Fibroblast of lung (primary cell): ENCODE measurements around the gene TAF10. TPM values are rescaled to one million over a fixed set of nuclear protein-coding genes. Genes with fewer than 3 reads are reported as not detected.

ENCODE experiments used
- DNase-seq, 2 donors: peaks; one replicate each; pipeline versions ENCODE4 v3.0.0 to v3.0.0-alpha.2; 2010; ENCODE audit warnings: low read depth in 2 of 2
- H2AFZ ChIP-seq: 2 replicates; pipeline ENCODE4 v1.5.1; 2012; ENCODE audit warnings: low read length, control low read depth, inconsistent platforms
- H3K27ac ChIP-seq: 2 replicates; pipeline ENCODE4 v1.5.1; 2011; ENCODE audit warnings: low read length, control low read depth; ENCODE audit not compliant: insufficient read depth
- H3K27me3 ChIP-seq: 2 replicates; pipeline ENCODE4 v1.5.1; 2011; ENCODE audit warnings: mild to moderate bottlenecking, low read length; ENCODE audit not compliant: control insufficient read depth, insufficient read depth
- H3K36me3 ChIP-seq: 2 replicates; pipeline ENCODE4 v1.5.1; 2011; ENCODE audit warnings: low read length; ENCODE audit not compliant: control insufficient read depth, insufficient read depth
- H3K4me1 ChIP-seq: 2 replicates; pipeline ENCODE4 v1.5.1; 2011; ENCODE audit warnings: low read length; ENCODE audit not compliant: control insufficient read depth, insufficient read depth; ENCODE audit errors: extremely low read depth
- H3K4me2 ChIP-seq: 2 replicates; pipeline ENCODE4 v1.5.1; 2011; ENCODE audit warnings: low read length, control low read depth; ENCODE audit not compliant: insufficient read depth; ENCODE audit errors: extremely low read depth
- H3K4me3 ChIP-seq, 4 experiments: fragments of 200-600 bp in 1 of 4; sonication (generic) in 1 of 4; replicated peaks in 1 of 4; 2 replicates each; pipeline ENCODE4 v1.5.1; 2011 to 2016; ENCODE audit warnings: low read length in 4 of 4, low read depth in 3 of 4, mild to moderate bottlenecking in 3 of 4, control low read depth in 2 of 4, inconsistent platforms in 1 of 4, mixed read lengths in 1 of 4; ENCODE audit not compliant: insufficient read depth in 1 of 4; ENCODE audit errors: control extremely low read depth in 1 of 4
- H3K79me2 ChIP-seq: 2 replicates; pipeline ENCODE4 v1.5.1; 2012; ENCODE audit warnings: mild to moderate bottlenecking, low read length, inconsistent platforms; ENCODE audit not compliant: control insufficient read depth, insufficient read depth
- H3K9ac ChIP-seq: 2 replicates; pipeline ENCODE4 v1.5.1; 2011; ENCODE audit warnings: mild to moderate bottlenecking, low read length, control low read depth; ENCODE audit not compliant: insufficient read depth
- H3K9me3 ChIP-seq: 2 replicates; pipeline ENCODE4 v1.5.1; 2012; ENCODE audit warnings: low read depth, low read length; ENCODE audit not compliant: control insufficient read depth, insufficient read depth
- H4K20me1 ChIP-seq: 2 replicates; pipeline ENCODE4 v1.5.1; 2011; ENCODE audit warnings: low read length; ENCODE audit not compliant: control insufficient read depth, insufficient read depth; ENCODE audit errors: extremely low read depth
- EZH2 ChIP-seq: IDR thresholded peaks from 2 replicates; pipeline ENCODE4 v1.5.1; 2012; ENCODE audit warnings: low read length, control low read depth, mild to moderate bottlenecking; ENCODE audit errors: missing control alignments
- polyA plus RNA-seq, 2 donors: library from polyadenylated mRNA; depleted of rRNA in 1 of 2; stranded (reverse) in 1 of 2; unstranded in 1 of 2; fragments of >200 nt; gene quantifications; 2 replicates each; pipeline ENCODE4 v1.2.1, GENCODE V29; 2011 to 2012; ENCODE audit warnings: missing spikeins in 1 of 2
- total RNA-seq: library from RNA; depleted of rRNA; stranded (reverse); fragments of >200 nt; gene quantifications from 2 replicates; pipeline ENCODE4 v1.2.1, GENCODE V29; 2014
- TF ChIP-seq, protein P1 (sequence below), 2 donors: IDR thresholded peaks in 1 of 2; conservative IDR thresholded peaks in 1 of 2; 1 replicate in 1 of 2; 2 replicates in 1 of 2; pipeline ENCODE4 v1.5.1; 2011 to 2012; ENCODE audit warnings: low read length in 2 of 2, control low read depth in 1 of 2, inconsistent platforms in 1 of 2, low read depth in 1 of 2, mild to moderate bottlenecking in 1 of 2

TAF10 gene
- total and polyA plus RNA-seq, 2 donors (not counting 1 experiment from before 2014, with no cell fraction given) = 77.8 to 142 TPM

DNA sequence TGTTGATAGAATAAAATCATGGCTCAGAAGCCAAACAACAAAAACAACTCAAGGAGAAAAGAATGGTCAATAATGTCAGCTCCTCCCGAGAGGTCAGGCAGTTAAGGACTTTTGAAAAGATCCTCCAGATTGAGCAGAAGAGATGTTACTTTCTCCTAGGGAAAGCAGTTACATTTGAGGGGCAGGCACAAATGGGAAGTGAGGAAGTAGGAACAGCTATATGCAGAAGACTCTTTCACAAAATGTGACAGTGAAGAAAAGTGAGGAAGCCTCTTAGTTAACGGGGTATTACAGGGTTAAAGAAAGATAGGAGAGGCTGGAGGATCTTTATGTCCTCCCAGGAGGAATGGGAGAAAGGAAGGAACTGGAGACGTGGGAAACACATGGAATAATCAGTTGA is 40.2 kb upstream of the TAF10 start:
- H3K4me3 ChIP-seq = no peak overlapping the region
- no peak overlapping the region for H2AFZ ChIP-seq
- H3K36me3 ChIP-seq = no peaks in the 10 kb centered on the region
- TF ChIP-seq EZH2 = no peak
- TF ChIP-seq, protein P1, sequence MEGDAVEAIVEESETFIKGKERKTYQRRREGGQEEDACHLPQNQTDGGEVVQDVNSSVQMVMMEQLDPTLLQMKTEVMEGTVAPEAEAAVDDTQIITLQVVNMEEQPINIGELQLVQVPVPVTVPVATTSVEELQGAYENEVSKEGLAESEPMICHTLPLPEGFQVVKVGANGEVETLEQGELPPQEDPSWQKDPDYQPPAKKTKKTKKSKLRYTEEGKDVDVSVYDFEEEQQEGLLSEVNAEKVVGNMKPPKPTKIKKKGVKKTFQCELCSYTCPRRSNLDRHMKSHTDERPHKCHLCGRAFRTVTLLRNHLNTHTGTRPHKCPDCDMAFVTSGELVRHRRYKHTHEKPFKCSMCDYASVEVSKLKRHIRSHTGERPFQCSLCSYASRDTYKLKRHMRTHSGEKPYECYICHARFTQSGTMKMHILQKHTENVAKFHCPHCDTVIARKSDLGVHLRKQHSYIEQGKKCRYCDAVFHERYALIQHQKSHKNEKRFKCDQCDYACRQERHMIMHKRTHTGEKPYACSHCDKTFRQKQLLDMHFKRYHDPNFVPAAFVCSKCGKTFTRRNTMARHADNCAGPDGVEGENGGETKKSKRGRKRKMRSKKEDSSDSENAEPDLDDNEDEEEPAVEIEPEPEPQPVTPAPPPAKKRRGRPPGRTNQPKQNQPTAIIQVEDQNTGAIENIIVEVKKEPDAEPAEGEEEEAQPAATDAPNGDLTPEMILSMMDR (conservative IDR thresholded peaks at IDR 0.05 in 1 of 2, IDR thresholded peaks at IDR 0.05 in 1 of 2; ENCODE audit: low read depth in 1 of 2, low read length in 2 of 2) = no peak
- H4K20me1 ChIP-seq = no peaks in the 10 kb centered on the region
- H3K27ac ChIP-seq = no peak overlapping the region
- DNase-seq = no peak
- H3K4me1 ChIP-seq = peaks cover under 1% of the 10 kb centered on the region
- no peaks in the 10 kb centered on the region for H3K9me3 ChIP-seq
- H3K9ac ChIP-seq = no peak overlapping the region
- peaks cover 37% of the 10 kb centered on the region for H3K27me3 ChIP-seq
- H3K4me2 ChIP-seq = no peak overlapping the region
- no peaks in the 10 kb centered on the region for H3K79me2 ChIP-seq

- no peaks in the 10 kb centered on the region for H3K36me3 ChIP-seq
- H2AFZ ChIP-seq = no peak overlapping the region
- H3K4me3 ChIP-seq = no peak overlapping the region
- no peaks in the 10 kb centered on the region for H3K9me3 ChIP-seq
- H3K9ac ChIP-seq = no peak overlapping the region
- peak in 1 of 2 donors; percentile 58 for DNase-seq
- H3K4me2 ChIP-seq = no peak overlapping the region
- no peak for TF ChIP-seq EZH2
- TF ChIP-seq, protein P1 (conservative IDR thresholded peaks at IDR 0.05 in 1 of 2, IDR thresholded peaks at IDR 0.05 in 1 of 2; ENCODE audit: low read depth in 1 of 2, low read length in 2 of 2) = no peak
- no peaks in the 10 kb centered on the region for H4K20me1 ChIP-seq
- peaks cover 31% of the 10 kb centered on the region for H3K27me3 ChIP-seq
- peaks cover 12% of the 10 kb centered on the region for H3K4me1 ChIP-seq
- H3K27ac ChIP-seq = no peak overlapping the region
- no peaks in the 10 kb centered on the region for H3K79me2 ChIP-seq
These were observed 39.0 kb upstream of the TAF10 start for GRCh38 chr11:6650980-6651379.

DNA sequence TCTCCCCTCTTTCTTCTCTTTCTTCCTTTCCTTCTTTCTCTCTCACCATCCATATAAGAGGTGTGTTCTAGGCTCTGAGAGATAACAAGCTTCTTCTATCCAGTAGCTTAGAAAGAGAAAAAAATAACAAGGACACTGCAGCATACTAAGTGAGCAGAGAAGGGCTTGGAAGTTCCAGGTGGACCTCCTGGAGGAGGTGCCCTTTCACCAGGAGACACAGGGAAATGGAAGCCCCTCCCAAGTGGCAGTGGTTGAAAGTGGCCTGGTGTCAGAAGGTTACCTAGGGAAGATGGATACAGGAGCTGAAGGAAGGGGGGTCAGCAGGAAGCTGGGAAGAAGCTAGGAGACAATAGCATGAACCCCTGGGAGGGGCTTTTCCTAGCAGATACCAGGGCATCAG is 38.1 kb upstream of the TAF10 start:
- no peak for TF ChIP-seq EZH2
- TF ChIP-seq, protein P1 (conservative IDR thresholded peaks at IDR 0.05 in 1 of 2, IDR thresholded peaks at IDR 0.05 in 1 of 2; ENCODE audit: low read depth in 1 of 2, low read length in 2 of 2) = no peak
- Histone ChIP-seq H3K27me3 (peaks cover 31% of the 10 kb centered on the region), H3K4me3 (no peak overlapping the region), H4K20me1 (no peaks in the 10 kb centered on the region), H3K79me2 (no peaks in the 10 kb centered on the region), H3K27ac (no peak overlapping the region), H3K4me1 (peaks cover 18% of the 10 kb centered on the region), H3K36me3 (no peaks in the 10 kb centered on the region), H2AFZ (no peak overlapping the region), H3K4me2 (no peak overlapping the region), H3K9ac (no peak overlapping the region), H3K9me3 (no peaks in the 10 kb centered on the region)
- no peak for DNase-seq
